Psoas muscle (tissue), 8 donors: Measurements from ENCODE around the gene MICU2. TPM values are rescaled to one million over a fixed set of nuclear protein-coding genes. Genes with fewer than 3 reads are reported as not detected.
A peak's percentile ranks its signal among the peaks of the same experiment; 100 is the strongest.

Source experiments
- ATAC-seq, 4 donors: fragments of 200-7000 bp; cut with Tn5 transposase; one replicate each; pipeline ENCODE4 v1.9.1; 2020; ENCODE audit warnings: moderate library complexity in 3 of 4, mild to moderate bottlenecking in 2 of 4
- DNase-seq, 2 donors: peaks; one replicate each; pipeline ENCODE4 v3.0.0-alpha.2; 2020
- H3K27ac ChIP-seq: fragments of 200-600 bp; one replicate; pipeline ENCODE4 v1.8.0; 2022
- H3K27me3 ChIP-seq, 3 donors: fragments of 200-600 bp in 1 of 3; one replicate each; pipeline versions ENCODE4 v1.6.1 to v1.8.0; 2013 to 2022; ENCODE audit warnings: low read length in 2 of 3, mild to moderate bottlenecking in 2 of 3, moderate library complexity in 1 of 3; ENCODE audit not compliant: insufficient read depth in 3 of 3
- H3K36me3 ChIP-seq, 2 donors: fragments of 200-600 bp in 1 of 2; one replicate each; pipeline versions ENCODE4 v1.6.1 to v1.8.0; 2013 to 2022; ENCODE audit warnings: low read depth in 1 of 2, mild to moderate bottlenecking in 1 of 2, moderate library complexity in 1 of 2; ENCODE audit not compliant: insufficient read depth in 1 of 2
- H3K4me1 ChIP-seq: fragments of 200-600 bp; one replicate; pipeline ENCODE4 v1.8.0; 2022
- H3K4me3 ChIP-seq: fragments of 200-600 bp; one replicate; pipeline ENCODE4 v1.8.0; 2022; ENCODE audit warnings: mild to moderate bottlenecking
- H3K9me3 ChIP-seq: fragments of 200-600 bp; one replicate; pipeline ENCODE4 v1.8.0; 2022
- WGBS, 3 donors: extraction: QIAGEN DNeasy Blood & Tissue Kit; methylation state at CpG; one replicate each; pipeline versions ENCODE4 v1.1.6 to v1.1.7; 2013; 5-methylcytosine and 5-hydroxymethylcytosine counted together
- intact Hi-C, 2 donors: fragments of 100-400 bp; cut with DNase I; formaldehyde crosslinking; loops; one replicate each; pipeline versions ENCODE4 v1.11.0 to v1.14.2; 2022
- polyA plus RNA-seq, 3 donors: library from polyadenylated mRNA; stranded (reverse); fragments of 200-250 nt; gene quantifications; one replicate each; pipeline ENCODE4 v1.2.3, GENCODE V29; 2013
- total RNA-seq, 4 donors: library from RNA; stranded (reverse); fragmentation: NEBNext Ultra II Directional in 2 of 4; extraction: Animal tissue kit (Norgen Biotek cat#: 25700) in 2 of 4; gene quantifications; one replicate each; pipeline versions ENCODE4 v1.2.1 to v1.2.4, GENCODE V29; 2021 to 2023
- TF ChIP-seq, protein P1 (sequence below): fragments of 200-600 bp; IDR thresholded peaks from one replicate; pipeline ENCODE4 v1.8.0; 2022; ENCODE audit warnings: antibody characterized with exemption
- donor health status: healthy with polysubstance abuse.
- donor health status: DM: no; HTN: no; CAD: no; lungs with moderate emphysema.
- donor health status: Bipolar disorder and iron deficiency.
- donor health status: healthy.
- donor health status: DM: yes; HTN: yes; CAD: no.
- donor health status: DM: no; HTN: no; CAD: no.
- donor health status: DM: no; HTN: no; CAD: no.
- donor health status: DM: yes; HTN: yes; CAD: no.

MICU2 gene
- total and polyA plus RNA-seq, 7 donors = 43.6 to 51.2 (median 44.9) TPM

- intact Hi-C loops = no loop called here
- ATAC-seq = no peak
- Histone ChIP-seq H3K4me1 (no peaks in the 10 kb centered on the region), H3K27me3 (no peaks in the 10 kb centered on the region), H3K9me3 (no peaks in the 10 kb centered on the region), H3K4me3 (no peak overlapping the region), H3K36me3 (no peaks in the 10 kb centered on the region), H3K27ac (no peak overlapping the region)
- no peak for DNase-seq
- TF ChIP-seq, protein P1, sequence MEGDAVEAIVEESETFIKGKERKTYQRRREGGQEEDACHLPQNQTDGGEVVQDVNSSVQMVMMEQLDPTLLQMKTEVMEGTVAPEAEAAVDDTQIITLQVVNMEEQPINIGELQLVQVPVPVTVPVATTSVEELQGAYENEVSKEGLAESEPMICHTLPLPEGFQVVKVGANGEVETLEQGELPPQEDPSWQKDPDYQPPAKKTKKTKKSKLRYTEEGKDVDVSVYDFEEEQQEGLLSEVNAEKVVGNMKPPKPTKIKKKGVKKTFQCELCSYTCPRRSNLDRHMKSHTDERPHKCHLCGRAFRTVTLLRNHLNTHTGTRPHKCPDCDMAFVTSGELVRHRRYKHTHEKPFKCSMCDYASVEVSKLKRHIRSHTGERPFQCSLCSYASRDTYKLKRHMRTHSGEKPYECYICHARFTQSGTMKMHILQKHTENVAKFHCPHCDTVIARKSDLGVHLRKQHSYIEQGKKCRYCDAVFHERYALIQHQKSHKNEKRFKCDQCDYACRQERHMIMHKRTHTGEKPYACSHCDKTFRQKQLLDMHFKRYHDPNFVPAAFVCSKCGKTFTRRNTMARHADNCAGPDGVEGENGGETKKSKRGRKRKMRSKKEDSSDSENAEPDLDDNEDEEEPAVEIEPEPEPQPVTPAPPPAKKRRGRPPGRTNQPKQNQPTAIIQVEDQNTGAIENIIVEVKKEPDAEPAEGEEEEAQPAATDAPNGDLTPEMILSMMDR = no peak
- 81 to 96% (median 92%) methylated on average over 2 of the region's 2 CpGs for WGBS, 3 donors
Measured at GRCh38 chr13:21550918-21551317, 53.1 kb downstream of the MICU2 start.

DNA sequence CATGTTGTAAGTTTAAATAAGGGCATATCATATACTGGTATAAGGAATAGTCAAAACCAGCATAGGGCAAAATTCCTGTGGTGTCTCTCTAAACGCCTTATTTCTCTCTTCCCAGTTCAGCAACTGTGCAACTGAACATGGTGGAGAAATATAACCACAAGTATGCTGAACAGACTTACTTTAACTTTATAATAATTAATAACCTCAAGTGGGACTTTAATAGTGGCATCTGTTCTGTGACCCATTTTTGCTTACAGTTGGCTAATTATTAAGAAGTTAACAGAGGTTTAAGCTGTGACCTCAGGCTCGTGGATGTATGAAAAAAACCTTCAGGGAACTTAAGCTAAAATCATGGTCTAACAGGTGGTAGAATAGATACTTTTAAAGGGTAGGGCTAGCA, 54.3 kb downstream of the MICU2 start:
- 76 to 86% (median 80%) methylated on average over 2 of the region's 2 CpGs for WGBS, 3 donors
- Histone ChIP-seq H3K36me3 (no peaks in the 10 kb centered on the region), H3K4me3 (no peak overlapping the region), H3K4me1 (no peaks in the 10 kb centered on the region), H3K27me3 (no peaks in the 10 kb centered on the region), H3K27ac (no peak overlapping the region), H3K9me3 (no peaks in the 10 kb centered on the region)
- intact Hi-C loops = no loop called here
- TF ChIP-seq, protein P1 = no peak
- no peak for DNase-seq
- ATAC-seq = no peak

DNA sequence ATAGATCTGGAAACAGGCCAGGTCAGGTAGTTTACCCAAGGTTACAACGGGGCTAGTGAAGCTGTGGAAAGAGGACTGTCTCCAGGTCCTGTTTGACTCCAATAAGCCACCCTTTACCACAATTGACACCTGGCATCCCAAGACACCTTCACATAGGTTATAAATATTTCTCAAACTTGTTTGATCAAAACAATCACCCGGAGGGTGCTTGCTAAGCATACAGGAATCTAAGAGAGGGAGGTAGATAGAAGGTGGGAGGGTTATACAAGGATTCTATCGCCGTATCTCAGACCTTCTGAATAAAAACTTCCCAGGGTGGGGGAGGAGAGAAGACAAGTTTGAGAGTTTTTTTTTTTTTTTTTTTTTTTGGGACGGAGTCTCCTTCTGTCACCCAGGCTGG, 55.4 kb downstream of the MICU2 start:
- no peaks in the 10 kb centered on the region for H3K9me3 ChIP-seq
- WGBS, 3 donors = 82 to 97% (median 95%) methylated on average over 4 to 5 of the region's 5 CpGs
- H3K4me1 ChIP-seq = no peaks in the 10 kb centered on the region
- intact Hi-C loops = no loop called here
- no peaks in the 10 kb centered on the region for H3K36me3 ChIP-seq
- H3K4me3 ChIP-seq = no peak overlapping the region
- no peak overlapping the region for H3K27ac ChIP-seq
- H3K27me3 ChIP-seq = no peaks in the 10 kb centered on the region
- ATAC-seq (no peak), DNase-seq (no peak)
- TF ChIP-seq, protein P1 = no peak

DNA sequence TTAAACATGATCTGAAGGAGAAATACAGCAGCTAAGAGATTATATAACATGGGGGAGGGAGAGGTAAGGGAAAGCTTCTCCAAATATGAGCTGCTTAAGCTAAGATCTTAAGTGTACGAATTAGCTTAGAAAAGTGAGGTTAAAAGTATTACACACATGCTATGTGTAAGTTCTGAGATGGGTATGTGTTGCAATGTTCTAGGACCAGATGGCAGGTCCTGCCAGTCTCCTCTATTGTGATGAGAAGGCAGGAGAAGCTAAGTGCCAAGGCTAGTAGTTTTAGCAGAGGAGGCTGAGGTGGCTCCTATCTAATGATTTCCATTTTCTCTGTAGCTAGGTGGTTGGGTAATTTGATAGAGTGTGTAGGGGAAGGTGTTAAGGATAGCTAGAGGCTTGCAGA, 57.6 kb downstream of the MICU2 start:
- H3K27me3 ChIP-seq = no peaks in the 10 kb centered on the region

GRCh38 chr13:21544515-21544914, 59.5 kb downstream of the MICU2 start:
- TF ChIP-seq, protein P1 = no peak
- WGBS, 3 donors = 98 to 100% (median 100%) methylated on average over 1 of the region's 1 CpG
- H3K36me3 ChIP-seq = peaks cover 0 to 1% of the 10 kb centered on the region in 2 donors

More for the DNA sequence above, 57.6 kb downstream of the MICU2 start:
- TF ChIP-seq, protein P1 = no peak
- Histone ChIP-seq H3K4me1 (peaks cover 7% of the 10 kb centered on the region), H3K4me3 (no peak overlapping the region), H3K36me3 (no peaks in the 10 kb centered on the region), H3K9me3 (no peaks in the 10 kb centered on the region), H3K27ac (no peak overlapping the region)
- DNase-seq (no peak), ATAC-seq (peak in 3 of 4 donors; percentile 58 to 71 (median 61))
- 81 to 89% (median 86%) methylated on average over 1 of the region's 1 CpG for WGBS, 3 donors
- intact Hi-C loops = no loop called here

More at GRCh38 chr13:21544515-21544914, 59.5 kb downstream of the MICU2 start:
- Histone ChIP-seq H3K4me3 (no peak overlapping the region), H3K4me1 (peaks cover 7% of the 10 kb centered on the region), H3K27me3 (no peaks in the 10 kb centered on the region), H3K27ac (no peak overlapping the region), H3K9me3 (no peaks in the 10 kb centered on the region)
- ATAC-seq (no peak), DNase-seq (no peak)
- intact Hi-C loops = no loop called here
